Uterus (tissue), 4 donors: ENCODE results near the gene IL6ST. TPM values are rescaled to one million over a fixed set of nuclear protein-coding genes. Genes with fewer than 3 reads are reported as not detected.

Experiments used
- DNase-seq, 2 donors: peaks; one replicate each; pipeline ENCODE4 v3.0.0-alpha.2; 2019 to 2020
- H3K27ac ChIP-seq, 2 donors: fragments of 200-600 bp; sonication (generic); 1 replicate in 1 of 2; 2 replicates in 1 of 2; pipeline ENCODE4 v1.5.1; 2016 to 2018
- H3K27me3 ChIP-seq, 2 donors: fragments of 200-600 bp; sonication (generic); one replicate each; pipeline ENCODE4 v1.5.1; 2018 to 2019; ENCODE audit warnings: control low read depth in 1 of 2
- H3K36me3 ChIP-seq, 2 donors: fragments of 200-600 bp; sonication (generic); one replicate each; pipeline ENCODE4 v1.5.1; 2019; ENCODE audit warnings: control low read depth in 1 of 2
- H3K4me1 ChIP-seq, 2 donors: fragments of 200-600 bp; sonication (generic); one replicate each; pipeline ENCODE4 v1.5.1; 2018 to 2019; ENCODE audit warnings: control low read depth in 1 of 2
- H3K4me3 ChIP-seq, 2 donors: fragments of 200-600 bp; sonication (generic); 1 replicate in 1 of 2; 2 replicates in 1 of 2; pipeline ENCODE4 v1.5.1; 2018 to 2019; ENCODE audit warnings: mild to moderate bottlenecking in 1 of 2
- H3K9me3 ChIP-seq, 2 donors: fragments of 200-600 bp; sonication (generic); one replicate each; pipeline ENCODE4 v1.5.1; 2019; ENCODE audit warnings: control low read depth in 1 of 2
- POLR2A ChIP-seq, 2 donors: fragments of 450-650 bp; IDR thresholded peaks; one replicate each; pipeline ENCODE4 v1.6.1; 2016; ENCODE audit warnings: antibody characterized with exemption in 2 of 2, mild to moderate bottlenecking in 1 of 2, moderate library complexity in 1 of 2
- intact Hi-C: fragments of 100-400 bp; cut with DNase I; formaldehyde crosslinking; loops from one replicate; pipeline ENCODE4 v1.15.1; 2023; ENCODE audit warnings: low total_unique reads
- total RNA-seq, 4 donors: library from RNA; depleted of rRNA in 3 of 4; stranded (reverse); fragments of >200 nt in 3 of 4; gene quantifications; one replicate each; pipeline versions ENCODE4 v1.1.0 to v1.2.4, GENCODE V29; 2014 to 2023
- TF ChIP-seq, protein P1 (sequence below), 4 experiments: fragments of 200-600 bp in 2 of 4; fragments of 450-650 bp in 2 of 4; sonication (generic) in 2 of 4; IDR thresholded peaks; one replicate each; pipeline ENCODE4 v1.5.1; 2016 to 2019; ENCODE audit warnings: antibody characterized with exemption in 4 of 4, mild to moderate bottlenecking in 2 of 4, moderate library complexity in 1 of 4
- donor health status: DM: yes; HTN: yes; CAD: no.

The IL6ST gene
- total RNA-seq, 4 donors from 2014 or later = 147 to 414 (median 364) TPM

DNA sequence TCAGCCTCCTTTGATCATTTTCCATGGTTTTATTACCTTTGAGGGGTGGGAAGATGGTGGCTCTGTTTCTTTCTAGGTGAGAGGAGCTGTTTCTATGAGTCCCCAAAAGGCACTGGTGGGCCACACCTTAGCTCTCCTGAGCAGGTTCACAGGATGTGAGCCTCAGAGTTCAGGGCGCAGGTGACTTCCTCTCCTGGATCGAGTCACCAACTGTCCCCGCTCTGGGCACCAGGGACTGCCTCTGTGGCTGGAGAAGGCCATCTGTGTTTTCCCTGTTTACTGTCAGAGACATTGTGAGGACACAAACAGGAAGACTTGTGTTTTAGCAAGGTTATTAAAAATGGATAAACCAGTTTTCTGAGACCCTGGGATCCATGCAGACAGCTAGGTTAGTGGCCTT, 75.1 kb downstream of the IL6ST start:
- Histone ChIP-seq H3K27me3 (no peaks in the 10 kb centered on the region), H3K4me3 (no peak overlapping the region), H3K9me3 (no peaks in the 10 kb centered on the region), H3K4me1 (no peaks in the 10 kb centered on the region), H3K36me3 (no peaks in the 10 kb centered on the region), H3K27ac (no peak overlapping the region)
- no peak for DNase-seq
- TF ChIP-seq, protein P1, sequence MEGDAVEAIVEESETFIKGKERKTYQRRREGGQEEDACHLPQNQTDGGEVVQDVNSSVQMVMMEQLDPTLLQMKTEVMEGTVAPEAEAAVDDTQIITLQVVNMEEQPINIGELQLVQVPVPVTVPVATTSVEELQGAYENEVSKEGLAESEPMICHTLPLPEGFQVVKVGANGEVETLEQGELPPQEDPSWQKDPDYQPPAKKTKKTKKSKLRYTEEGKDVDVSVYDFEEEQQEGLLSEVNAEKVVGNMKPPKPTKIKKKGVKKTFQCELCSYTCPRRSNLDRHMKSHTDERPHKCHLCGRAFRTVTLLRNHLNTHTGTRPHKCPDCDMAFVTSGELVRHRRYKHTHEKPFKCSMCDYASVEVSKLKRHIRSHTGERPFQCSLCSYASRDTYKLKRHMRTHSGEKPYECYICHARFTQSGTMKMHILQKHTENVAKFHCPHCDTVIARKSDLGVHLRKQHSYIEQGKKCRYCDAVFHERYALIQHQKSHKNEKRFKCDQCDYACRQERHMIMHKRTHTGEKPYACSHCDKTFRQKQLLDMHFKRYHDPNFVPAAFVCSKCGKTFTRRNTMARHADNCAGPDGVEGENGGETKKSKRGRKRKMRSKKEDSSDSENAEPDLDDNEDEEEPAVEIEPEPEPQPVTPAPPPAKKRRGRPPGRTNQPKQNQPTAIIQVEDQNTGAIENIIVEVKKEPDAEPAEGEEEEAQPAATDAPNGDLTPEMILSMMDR (IDR thresholded peaks at IDR 0.05) = no peak
- TF ChIP-seq POLR2A (IDR thresholded peaks at IDR 0.05) = no peak
- intact Hi-C loops = no loop called here

DNA sequence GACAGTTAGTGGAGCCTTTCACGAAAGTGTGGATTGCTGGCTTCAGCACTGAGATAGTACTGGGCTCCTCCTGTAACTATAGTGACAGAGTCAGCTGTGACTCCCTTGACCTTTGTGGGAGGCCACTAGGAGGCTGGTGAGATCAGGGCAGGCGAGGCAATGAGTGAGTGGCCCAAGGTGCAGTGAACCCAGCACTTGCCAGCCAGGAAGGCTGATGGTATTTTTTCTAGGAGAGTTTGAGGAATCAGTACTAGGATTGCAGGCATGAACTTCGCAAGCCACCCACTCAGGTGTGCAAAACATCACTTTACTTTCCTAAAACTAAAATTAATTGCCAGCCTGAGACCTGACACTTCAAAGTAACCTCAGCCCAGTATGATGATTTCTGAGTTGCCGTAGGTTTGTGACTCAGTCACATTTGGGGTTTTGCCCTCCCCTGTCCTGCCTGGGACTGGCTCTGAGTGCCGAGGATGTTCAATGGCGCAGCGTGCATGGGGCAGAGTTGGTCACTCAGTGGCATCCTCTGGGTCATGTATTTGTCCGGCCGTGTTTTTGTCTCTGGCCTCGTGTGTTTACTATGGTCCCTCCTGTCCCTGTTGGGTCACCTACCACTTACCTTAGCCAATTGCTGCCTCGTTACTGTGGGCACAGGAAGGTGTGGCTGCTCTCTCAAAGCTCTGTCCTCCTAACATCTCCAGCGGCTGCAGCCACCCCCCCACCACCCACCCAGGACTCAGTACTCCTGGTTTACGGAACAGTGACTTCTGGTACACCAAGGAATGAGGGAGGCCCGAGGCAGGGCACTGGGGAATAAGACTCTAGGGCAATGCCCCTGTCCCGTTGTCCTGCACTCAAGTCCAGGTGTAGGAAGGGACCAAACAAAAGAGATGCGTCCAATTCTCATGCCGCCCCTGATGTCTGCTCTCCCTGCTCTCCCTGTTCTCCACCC, 76.4 kb downstream of the IL6ST start:
- no peak overlapping the region for H3K4me3 ChIP-seq
- intact Hi-C loops = no loop called here
- H3K27me3 ChIP-seq = no peaks in the 10 kb centered on the region
- no peaks in the 10 kb centered on the region for H3K9me3 ChIP-seq
- no peak overlapping the region for H3K27ac ChIP-seq
- no peaks in the 10 kb centered on the region for H3K4me1 ChIP-seq
- H3K36me3 ChIP-seq = no peaks in the 10 kb centered on the region
- TF ChIP-seq POLR2A (IDR thresholded peaks at IDR 0.05) = no peak
- TF ChIP-seq, protein P1 (IDR thresholded peaks at IDR 0.05) = no peak
- DNase-seq = no peak

GRCh38 chr5:55917402-55918086, 77.2 kb downstream of the IL6ST start:
- no peak overlapping the region for H3K27ac ChIP-seq
- intact Hi-C loops = no loop called here
- no peaks in the 10 kb centered on the region for H3K36me3 ChIP-seq
- H3K4me1 ChIP-seq = no peaks in the 10 kb centered on the region
- no peak overlapping the region for H3K4me3 ChIP-seq
- no peak for DNase-seq
- TF ChIP-seq, protein P1 (IDR thresholded peaks at IDR 0.05) = no peak
- no peak for TF ChIP-seq POLR2A (IDR thresholded peaks at IDR 0.05)
- no peaks in the 10 kb centered on the region for H3K9me3 ChIP-seq
- H3K27me3 ChIP-seq = no peaks in the 10 kb centered on the region

- no peak for TF ChIP-seq POLR2A (IDR thresholded peaks at IDR 0.05)
- TF ChIP-seq, protein P1 (IDR thresholded peaks at IDR 0.05) = no peak
- Histone ChIP-seq H3K4me3 (no peak overlapping the region), H3K4me1 (no peaks in the 10 kb centered on the region), H3K9me3 (no peaks in the 10 kb centered on the region), H3K36me3 (no peaks in the 10 kb centered on the region), H3K27me3 (no peaks in the 10 kb centered on the region), H3K27ac (no peak overlapping the region)
- DNase-seq = no peak
- intact Hi-C loops = no loop called here
These were observed 77.8 kb downstream of the IL6ST start for GRCh38 chr5:55916986-55917385.

GRCh38 chr5:55915783-55916182, 79.0 kb downstream of the IL6ST start:
- no peaks in the 10 kb centered on the region for H3K9me3 ChIP-seq
- no peaks in the 10 kb centered on the region for H3K36me3 ChIP-seq
- H3K27me3 ChIP-seq = no peaks in the 10 kb centered on the region
- H3K4me1 ChIP-seq = no peaks in the 10 kb centered on the region
- no peak for DNase-seq
- H3K27ac ChIP-seq = no peak overlapping the region
- intact Hi-C loops = no loop called here
- TF ChIP-seq, protein P1 (IDR thresholded peaks at IDR 0.05) = no peak
- TF ChIP-seq POLR2A (IDR thresholded peaks at IDR 0.05) = no peak
- H3K4me3 ChIP-seq = no peak overlapping the region
